ENCODE data around the gene AATK.

GRCh38 chr17:81200201-81200600 lies 34.2 kb upstream of the AATK start:
- TF ChIP-seq HDGF (IDR thresholded peaks at IDR 0.05; ENCODE audit: borderline replicate concordance) (no peak), L3MBTL2 (conservative IDR thresholded peaks at IDR 0.05) (no peak), FOXK2 (IDR thresholded peaks at IDR 0.05) (no peak), SP1 (IDR thresholded peaks at IDR 0.05) (no peak), LEF1 (IDR thresholded peaks at IDR 0.05; ENCODE audit: borderline replicate concordance) (no peak), ELF4 (IDR thresholded peaks at IDR 0.05) (no peak), ARNT (IDR thresholded peaks at IDR 0.05) (no peak), SUZ12 (IDR thresholded peaks at IDR 0.05) (no peak)

All from HEK293T (cell line).